Keratinocyte (primary cell): ENCODE measurements around the gene FOXJ3. TPM values are rescaled to one million over a fixed set of nuclear protein-coding genes. Genes with fewer than 3 reads are reported as not detected.
A peak's percentile ranks its signal among the peaks of the same experiment; 100 is the strongest.

Experiments
- DNase-seq: peaks from one replicate; pipeline ENCODE4 v3.0.0-alpha.2; 2011; ENCODE audit warnings: low read depth, missing footprints, low spot score
- FAIRE-seq: peaks from 2 replicates; lab custom pipeline; 2011; peaks lifted over from hg19 to GRCh38; lab: Jason Lieb, UNC
- H2AFZ ChIP-seq: 2 replicates; pipeline ENCODE4 v1.6.0; 2012; ENCODE audit warnings: low read length, control low read depth, inconsistent platforms; ENCODE audit not compliant: control insufficient read depth
- H3K27ac ChIP-seq: 2 replicates; pipeline ENCODE4 v1.5.1; 2011; ENCODE audit warnings: low read length; ENCODE audit not compliant: control insufficient read depth, insufficient read depth
- H3K27me3 ChIP-seq: 3 replicates; pipeline ENCODE4 v1.6.0; 2011; ENCODE audit warnings: low read length; ENCODE audit not compliant: control insufficient read depth, insufficient read depth; ENCODE audit errors: extremely low read depth
- H3K36me3 ChIP-seq, 2 experiments: 2 replicates in 1 of 2; 3 replicates in 1 of 2; pipeline ENCODE4 v1.5.1; 2011; ENCODE audit warnings: low read length in 2 of 2, mild to moderate bottlenecking in 1 of 2; ENCODE audit not compliant: control insufficient read depth in 2 of 2, insufficient read depth in 2 of 2; ENCODE audit errors: extremely low read depth in 1 of 2
- H3K4me1 ChIP-seq: 3 replicates; pipeline ENCODE4 v1.5.1; 2011; ENCODE audit warnings: low read length; ENCODE audit not compliant: control insufficient read depth, insufficient read depth; ENCODE audit errors: extremely low read depth
- H3K4me2 ChIP-seq: 3 replicates; pipeline ENCODE4 v1.6.0; 2011; ENCODE audit warnings: low read depth, low read length; ENCODE audit not compliant: control insufficient read depth, insufficient read depth; ENCODE audit errors: extremely low read depth
- H3K4me3 ChIP-seq, 3 experiments: fragments of 200-600 bp in 1 of 3; sonication (generic) in 1 of 3; 2 replicates in 2 of 3; 3 replicates in 1 of 3; pipeline ENCODE4 v1.5.1; 2011 to 2016; ENCODE audit warnings: low read length in 3 of 3, mild to moderate bottlenecking in 3 of 3, control low read depth in 2 of 3, inconsistent platforms in 1 of 3, low read depth in 1 of 3, mixed read lengths in 1 of 3, mixed run types in 1 of 3, moderate library complexity in 1 of 3; ENCODE audit not compliant: control insufficient read depth in 2 of 3, insufficient read depth in 2 of 3; ENCODE audit errors: extremely low read depth in 1 of 3
- H3K79me2 ChIP-seq: 2 replicates; pipeline ENCODE4 v1.6.0; 2012; ENCODE audit warnings: low read length; ENCODE audit not compliant: control insufficient read depth, insufficient read depth
- H3K9ac ChIP-seq: 3 replicates; pipeline ENCODE4 v1.6.0; 2011; ENCODE audit warnings: low read length; ENCODE audit not compliant: control insufficient read depth, insufficient read depth; ENCODE audit errors: extremely low read depth
- H3K9me1 ChIP-seq: 3 replicates; pipeline ENCODE4 v1.6.0; 2011; ENCODE audit warnings: low read length; ENCODE audit not compliant: control insufficient read depth, insufficient read depth; ENCODE audit errors: extremely low read depth
- H3K9me3 ChIP-seq: 2 replicates; pipeline ENCODE4 v1.5.1; 2012; ENCODE audit warnings: low read depth, low read length; ENCODE audit not compliant: control insufficient read depth
- H4K20me1 ChIP-seq: 3 replicates; pipeline ENCODE4 v1.6.0; 2011; ENCODE audit warnings: low read length; ENCODE audit not compliant: control insufficient read depth, insufficient read depth; ENCODE audit errors: extremely low read depth
- EZH2 ChIP-seq: IDR thresholded peaks from one replicate; pipeline ENCODE4 v1.6.1; 2012; ENCODE audit warnings: inconsistent platforms, mild to moderate bottlenecking, low read length, moderate library complexity
- dilution Hi-C: fragments of 300-500 bp; cut with MboI; formaldehyde crosslinking; loops from one replicate; pipeline ENCODE4 v1.7.0; 2020; ENCODE audit warnings: low sequenced_read_pairs; ENCODE audit not compliant: extremely low pct_ligation_motif_present
- polyA plus RNA-seq, 5 experiments: library from polyadenylated mRNA; depleted of rRNA in 3 of 5; stranded (reverse) in 3 of 5; stranded (forward) in 1 of 5; unstranded in 1 of 5; fragments of >200 nt; gene quantifications; 1 replicate in 1 of 5; 2 replicates in 3 of 5; 3 replicates in 1 of 5; pipeline versions ENCODE4 v1.2.1 to v1.2.3, GENCODE V29; 2011 to 2012; ENCODE audit warnings: missing spikeins in 2 of 5, low read depth in 1 of 5, low replicate concordance in 1 of 5
- TF ChIP-seq, protein P1 (sequence below), 3 experiments: IDR thresholded peaks in 1 of 3; conservative IDR thresholded peaks in 1 of 3; optimal IDR thresholded peaks in 1 of 3; 2 replicates in 2 of 3; 3 replicates in 1 of 3; pipeline versions ENCODE3 to v1.5.1; 2011; ENCODE audit warnings: low read length in 3 of 3, mild to moderate bottlenecking in 3 of 3, moderate library complexity in 2 of 3, control low read depth in 1 of 3, inconsistent platforms in 1 of 3; ENCODE audit not compliant: insufficient read depth in 2 of 3; ENCODE audit errors: extremely low read depth in 1 of 3

FOXJ3 gene
- polyA plus RNA-seq, 1 donor (not counting 4 experiments of a cell fraction or from before 2014, with no cell fraction given) = 40.2 TPM

DNA sequence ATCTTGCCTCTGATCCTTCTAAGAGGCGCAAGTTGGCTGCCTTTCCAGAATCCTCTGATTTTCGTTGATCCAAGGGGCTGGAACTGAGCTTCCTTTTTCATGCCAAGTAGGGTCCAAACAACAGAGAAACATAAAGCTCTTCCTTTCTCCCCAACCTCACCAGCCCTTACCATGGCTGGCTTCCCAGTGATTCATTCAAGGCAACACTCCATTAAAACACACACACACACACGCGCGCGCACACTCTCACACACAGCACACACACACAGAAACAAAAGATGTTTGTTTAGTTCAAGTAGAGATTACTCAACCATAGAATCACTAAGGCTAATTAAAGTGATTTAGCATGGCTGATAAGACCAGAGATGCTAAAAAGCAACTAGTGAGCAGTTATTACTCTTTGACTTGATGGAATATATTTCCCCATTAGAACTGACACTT is 157.5 kb downstream of the FOXJ3 start:
- H3K27ac ChIP-seq = no peak overlapping the region
- no peak overlapping the region for H3K4me2 ChIP-seq
- H4K20me1 ChIP-seq = no peaks in the 10 kb centered on the region
- DNase-seq (no peak), FAIRE-seq (no peak)
- H3K4me3 ChIP-seq = no peak overlapping the region
- H3K27me3 ChIP-seq = no peaks in the 10 kb centered on the region
- no peaks in the 10 kb centered on the region for H3K79me2 ChIP-seq
- no peak overlapping the region for H2AFZ ChIP-seq
- peaks cover 4 to 8% of the 10 kb centered on the region in 2 experiments for H3K36me3 ChIP-seq
- H3K4me1 ChIP-seq = peaks cover 55% of the 10 kb centered on the region
- dilution Hi-C loops = no loop called here
- TF ChIP-seq, protein P1, sequence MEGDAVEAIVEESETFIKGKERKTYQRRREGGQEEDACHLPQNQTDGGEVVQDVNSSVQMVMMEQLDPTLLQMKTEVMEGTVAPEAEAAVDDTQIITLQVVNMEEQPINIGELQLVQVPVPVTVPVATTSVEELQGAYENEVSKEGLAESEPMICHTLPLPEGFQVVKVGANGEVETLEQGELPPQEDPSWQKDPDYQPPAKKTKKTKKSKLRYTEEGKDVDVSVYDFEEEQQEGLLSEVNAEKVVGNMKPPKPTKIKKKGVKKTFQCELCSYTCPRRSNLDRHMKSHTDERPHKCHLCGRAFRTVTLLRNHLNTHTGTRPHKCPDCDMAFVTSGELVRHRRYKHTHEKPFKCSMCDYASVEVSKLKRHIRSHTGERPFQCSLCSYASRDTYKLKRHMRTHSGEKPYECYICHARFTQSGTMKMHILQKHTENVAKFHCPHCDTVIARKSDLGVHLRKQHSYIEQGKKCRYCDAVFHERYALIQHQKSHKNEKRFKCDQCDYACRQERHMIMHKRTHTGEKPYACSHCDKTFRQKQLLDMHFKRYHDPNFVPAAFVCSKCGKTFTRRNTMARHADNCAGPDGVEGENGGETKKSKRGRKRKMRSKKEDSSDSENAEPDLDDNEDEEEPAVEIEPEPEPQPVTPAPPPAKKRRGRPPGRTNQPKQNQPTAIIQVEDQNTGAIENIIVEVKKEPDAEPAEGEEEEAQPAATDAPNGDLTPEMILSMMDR (optimal IDR thresholded peaks at IDR 0.05 in 1 of 3, IDR thresholded peaks at IDR 0.05 in 1 of 3, conservative IDR thresholded peaks at IDR 0.05 in 1 of 3; ENCODE audit: extremely low read depth in 1 of 3, insufficient read depth in 2 of 3, low read length in 3 of 3) = no peak
- TF ChIP-seq EZH2 = no peak
- H3K9me1 ChIP-seq = no peaks in the 10 kb centered on the region
- no peak overlapping the region for H3K9ac ChIP-seq
- H3K9me3 ChIP-seq = no peaks in the 10 kb centered on the region

DNA sequence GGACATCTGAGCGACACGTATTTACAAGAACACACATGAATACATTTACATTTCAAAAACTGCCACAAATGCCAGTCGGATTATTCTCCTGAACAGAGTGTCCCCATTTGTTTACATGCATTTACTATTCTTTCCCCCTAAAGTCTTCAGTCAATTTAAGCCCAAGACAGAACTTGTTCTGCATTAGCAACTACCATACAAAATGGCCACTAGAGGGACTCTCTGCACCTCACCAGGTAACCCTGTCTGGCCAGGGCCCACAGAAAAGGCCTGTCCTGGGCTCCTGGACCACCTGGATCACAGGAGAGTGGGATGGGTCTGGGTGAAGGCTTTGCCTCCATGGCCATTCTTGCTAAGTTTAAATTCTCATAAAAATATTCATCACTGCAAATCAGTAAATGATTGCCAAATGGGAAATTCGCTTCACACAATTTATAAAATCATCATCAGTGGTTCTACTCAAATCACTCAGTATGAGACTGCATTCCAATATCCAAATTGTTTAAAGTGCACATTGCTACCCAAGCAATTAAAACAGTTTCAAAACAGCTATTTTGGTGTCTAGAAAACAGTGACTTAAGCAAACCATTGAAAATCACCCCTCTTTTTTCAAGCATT is 158.0 kb downstream of the FOXJ3 start:
- no peak overlapping the region for H3K27ac ChIP-seq
- no peaks in the 10 kb centered on the region for H3K27me3 ChIP-seq
- H3K4me1 ChIP-seq = peaks cover 61% of the 10 kb centered on the region
- no peaks in the 10 kb centered on the region for H3K9me1 ChIP-seq
- no peaks in the 10 kb centered on the region for H3K9me3 ChIP-seq
- dilution Hi-C loops = no loop called here
- H2AFZ ChIP-seq = no peak overlapping the region
- no peaks in the 10 kb centered on the region for H3K79me2 ChIP-seq
- H3K4me2 ChIP-seq = no peak overlapping the region
- H4K20me1 ChIP-seq = no peaks in the 10 kb centered on the region
- H3K36me3 ChIP-seq = peaks cover 4 to 8% of the 10 kb centered on the region in 2 experiments
- DNase-seq (no peak), FAIRE-seq (no peak)
- H3K4me3 ChIP-seq = no peak overlapping the region
- H3K9ac ChIP-seq = no peak overlapping the region
- TF ChIP-seq EZH2 = no peak
- TF ChIP-seq, protein P1 (optimal IDR thresholded peaks at IDR 0.05 in 1 of 3, IDR thresholded peaks at IDR 0.05 in 1 of 3, conservative IDR thresholded peaks at IDR 0.05 in 1 of 3; ENCODE audit: extremely low read depth in 1 of 3, insufficient read depth in 2 of 3, low read length in 3 of 3) = peak; percentile 78 to 94 (median 83)
